Fibroblast of mammary gland (primary cell): ENCODE results near the gene ABCC4.

Experiments
- DNase-seq: peaks from one replicate; pipeline ENCODE4 v3.0.0-alpha.2; 2010; ENCODE audit warnings: low read depth
- H3K4me3 ChIP-seq: 2 replicates; pipeline ENCODE4 v1.5.1; 2011; ENCODE audit warnings: low read depth, mild to moderate bottlenecking, low read length, moderate library complexity; ENCODE audit not compliant: control insufficient read depth
- TF ChIP-seq, protein P1 (sequence below): conservative IDR thresholded peaks from 2 replicates; pipeline ENCODE4 v1.5.1; 2011; ENCODE audit warnings: low read depth, low read length, inconsistent platforms; ENCODE audit not compliant: control insufficient read depth, insufficient read depth

ABCC4 gene

DNA sequence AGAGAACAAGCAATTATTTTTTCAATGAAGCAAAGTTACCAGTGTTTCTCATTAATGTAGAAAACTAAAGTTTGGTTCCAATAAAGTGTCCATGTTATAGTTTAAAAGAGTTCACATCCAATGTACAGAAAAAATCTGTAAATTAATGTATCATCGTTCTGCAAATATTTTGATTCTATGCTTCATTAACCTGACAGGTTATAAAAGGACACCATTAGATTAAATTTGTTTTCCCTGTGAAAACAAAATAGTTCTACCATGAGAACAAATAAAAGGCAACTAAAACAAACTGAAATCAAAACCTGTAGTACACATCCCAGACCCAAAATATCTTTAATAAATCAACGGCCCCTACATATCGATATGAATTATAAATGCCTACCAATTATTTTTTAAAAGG, 85.1 kb downstream of the ABCC4 start:
- no peak overlapping the region for H3K4me3 ChIP-seq
- no peak for DNase-seq
- TF ChIP-seq, protein P1, sequence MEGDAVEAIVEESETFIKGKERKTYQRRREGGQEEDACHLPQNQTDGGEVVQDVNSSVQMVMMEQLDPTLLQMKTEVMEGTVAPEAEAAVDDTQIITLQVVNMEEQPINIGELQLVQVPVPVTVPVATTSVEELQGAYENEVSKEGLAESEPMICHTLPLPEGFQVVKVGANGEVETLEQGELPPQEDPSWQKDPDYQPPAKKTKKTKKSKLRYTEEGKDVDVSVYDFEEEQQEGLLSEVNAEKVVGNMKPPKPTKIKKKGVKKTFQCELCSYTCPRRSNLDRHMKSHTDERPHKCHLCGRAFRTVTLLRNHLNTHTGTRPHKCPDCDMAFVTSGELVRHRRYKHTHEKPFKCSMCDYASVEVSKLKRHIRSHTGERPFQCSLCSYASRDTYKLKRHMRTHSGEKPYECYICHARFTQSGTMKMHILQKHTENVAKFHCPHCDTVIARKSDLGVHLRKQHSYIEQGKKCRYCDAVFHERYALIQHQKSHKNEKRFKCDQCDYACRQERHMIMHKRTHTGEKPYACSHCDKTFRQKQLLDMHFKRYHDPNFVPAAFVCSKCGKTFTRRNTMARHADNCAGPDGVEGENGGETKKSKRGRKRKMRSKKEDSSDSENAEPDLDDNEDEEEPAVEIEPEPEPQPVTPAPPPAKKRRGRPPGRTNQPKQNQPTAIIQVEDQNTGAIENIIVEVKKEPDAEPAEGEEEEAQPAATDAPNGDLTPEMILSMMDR: no peak

DNA sequence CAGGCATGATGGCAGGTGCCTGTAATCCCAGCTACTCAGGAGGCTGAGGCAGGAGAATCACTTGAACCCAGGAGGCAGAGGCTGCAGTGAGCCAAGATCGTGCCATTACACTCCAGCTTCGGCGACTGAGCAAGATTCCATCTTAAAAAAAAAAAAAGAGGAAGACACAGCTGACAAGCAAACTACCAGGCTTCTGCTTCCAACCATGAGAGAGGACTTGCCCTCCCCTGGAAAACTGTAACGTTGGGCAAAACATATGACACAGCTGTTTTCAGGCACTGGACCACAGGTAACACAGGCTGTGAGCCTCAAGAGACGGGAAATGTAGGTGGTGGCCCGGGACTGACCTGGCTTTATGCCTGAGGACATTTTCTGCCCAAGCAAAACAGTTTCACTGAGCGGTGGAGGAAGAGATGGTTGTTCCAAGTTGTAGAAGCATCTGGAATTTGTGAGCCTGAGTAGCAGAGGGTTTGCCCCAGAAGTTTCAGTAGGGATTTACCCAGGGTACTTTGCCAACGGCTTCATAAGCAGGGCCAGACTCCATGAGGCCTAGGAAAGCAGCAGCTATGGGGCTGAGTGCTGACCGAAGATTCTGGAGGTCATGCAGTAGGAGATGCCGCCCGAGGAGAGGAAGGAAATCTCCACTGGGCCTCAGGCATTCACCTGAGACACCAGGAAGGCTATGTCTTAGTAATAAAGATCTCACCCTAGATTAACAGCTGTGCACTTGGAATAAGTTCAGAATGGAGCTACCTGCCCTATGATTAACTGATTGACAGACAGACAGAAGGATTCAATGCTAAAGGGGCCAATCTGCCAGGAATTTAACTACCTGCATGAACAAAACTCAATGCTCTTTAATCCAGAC, 88.0 kb downstream of the ABCC4 start:
- no peak overlapping the region for H3K4me3 ChIP-seq
- TF ChIP-seq, protein P1: no peak
- no peak for DNase-seq

DNA sequence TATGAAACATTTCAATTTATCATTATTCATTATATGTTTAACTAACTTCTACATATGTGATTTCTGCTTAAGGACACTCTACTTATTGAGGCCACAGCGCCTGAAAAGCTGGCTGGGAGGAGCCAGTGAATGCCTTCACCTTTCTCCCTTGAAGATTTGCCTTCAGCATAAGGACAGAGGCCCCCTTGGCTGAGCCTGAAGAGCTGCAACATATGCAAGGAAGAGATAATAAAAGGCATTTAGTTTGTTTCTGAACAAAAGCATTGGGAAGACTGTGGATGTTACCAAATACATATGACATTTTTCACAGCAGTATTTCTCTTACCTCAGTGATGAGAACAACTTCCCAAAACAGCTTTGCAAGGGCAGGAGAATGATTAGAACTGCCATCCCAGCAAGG, 92.1 kb downstream of the ABCC4 start:
- no peak overlapping the region for H3K4me3 ChIP-seq
- no peak for DNase-seq
- TF ChIP-seq, protein P1: no peak

DNA sequence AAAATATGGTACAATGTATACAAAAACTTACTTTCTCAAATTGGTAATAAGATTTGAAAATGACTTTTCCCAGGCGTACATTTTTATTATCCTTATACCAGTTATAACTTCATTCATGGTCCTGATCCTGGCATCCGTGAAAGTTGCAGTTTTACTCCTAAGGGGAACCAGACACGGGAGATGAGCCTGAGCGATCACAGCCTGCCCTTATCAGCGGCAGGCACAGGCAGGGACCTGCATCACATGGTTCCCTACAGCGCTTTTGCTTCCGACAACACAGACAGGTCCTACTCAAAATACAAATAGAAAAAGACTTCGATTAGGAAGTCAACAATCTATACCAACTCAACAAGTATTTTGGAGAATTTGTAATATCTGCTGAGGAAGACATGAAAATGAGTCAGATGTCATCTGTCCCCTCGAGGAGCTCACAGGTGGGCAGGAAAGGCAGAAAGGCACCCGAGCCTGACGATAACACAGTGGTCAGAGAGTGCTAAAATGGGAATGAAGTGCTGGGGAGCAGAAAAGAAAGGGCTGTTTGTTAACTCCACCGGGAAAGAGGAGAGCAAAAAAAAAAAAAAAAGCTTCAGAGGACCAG, 93.4 kb downstream of the ABCC4 start:
- H3K4me3 ChIP-seq: no peak overlapping the region
- TF ChIP-seq, protein P1: no peak
- DNase-seq: no peak

DNA sequence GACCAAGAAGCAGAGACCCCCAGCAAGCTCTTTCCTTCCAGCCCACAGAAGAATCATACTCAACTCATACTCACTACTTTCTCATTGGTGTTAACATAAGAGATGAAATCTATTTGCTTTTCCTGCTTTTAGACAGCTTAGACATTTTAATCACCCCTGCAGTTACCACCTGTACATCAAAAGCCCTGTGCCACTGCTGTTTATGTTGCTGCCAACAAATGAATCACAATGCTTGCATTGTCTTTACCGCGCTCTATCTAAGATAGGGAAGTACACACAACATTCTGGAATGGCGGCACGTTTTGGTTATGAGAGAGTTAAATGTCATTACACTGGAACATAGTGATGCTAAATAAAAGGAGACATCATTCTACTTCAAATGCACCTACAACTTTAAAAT, 95.1 kb downstream of the ABCC4 start:
- no peak for DNase-seq
- TF ChIP-seq, protein P1: no peak
- no peak overlapping the region for H3K4me3 ChIP-seq

DNA sequence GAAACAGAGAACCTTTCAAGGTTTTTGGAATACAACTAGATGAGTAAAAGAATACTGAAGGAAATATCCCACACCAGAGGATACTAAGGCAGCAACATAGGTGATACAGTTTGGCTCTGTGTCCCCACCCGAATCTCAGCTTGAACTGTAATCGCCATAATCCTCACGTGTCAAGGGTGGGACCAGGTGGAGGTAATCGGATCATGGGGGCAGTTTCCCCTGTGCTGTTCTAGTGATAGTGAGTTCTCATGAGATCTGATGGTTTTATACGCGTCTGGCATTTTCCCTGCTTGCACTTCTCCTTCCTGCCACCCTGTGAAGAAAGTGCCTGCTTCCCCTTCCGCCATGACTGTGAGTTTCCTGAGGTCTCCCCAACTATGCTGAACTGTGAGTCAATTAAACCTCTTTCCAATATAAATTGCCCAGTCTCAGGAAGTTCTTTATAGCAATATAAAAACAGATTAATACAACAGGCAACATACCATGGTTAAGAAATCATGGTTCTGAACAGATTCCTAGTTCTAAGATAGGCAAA, 97.0 kb downstream of the ABCC4 start:
- TF ChIP-seq, protein P1: no peak
- no peak overlapping the region for H3K4me3 ChIP-seq
- DNase-seq: no peak
